A673 (cell line): Measurements from ENCODE around the gene RGCC.

Experiments used
- CTCF ChIP-seq: fragments of 300-800, 200-600 bp; sonication (generic); conservative IDR thresholded peaks from 2 replicates; pipeline ENCODE4 v1.5.1; 2017; ENCODE audit warnings: low read depth, mild to moderate bottlenecking, antibody characterized with exemption, low read length, moderate library complexity, mixed read lengths
- EZH2 ChIP-seq: fragments of 200-600 bp; sonication (generic); IDR thresholded peaks from 2 replicates; pipeline ENCODE4 v1.6.1; 2017; ENCODE audit warnings: borderline replicate concordance, low read depth, mild to moderate bottlenecking, mixed read lengths, antibody characterized with exemption, low read length; ENCODE audit not compliant: poor library complexity, severe bottlenecking

- TF ChIP-seq CTCF = no peak
- TF ChIP-seq EZH2 = no peak
Observed at GRCh38 chr13:41512441-41512840, 55.1 kb downstream of the RGCC start.
